Activated naive CD8-positive, alpha-beta T cell treated with anti-CD3 and anti-CD28 coated beads, Interleukin-2, amount 50 U/mL, for 24 hours (primary cell): ENCODE measurements around the gene MAGEA3.
"Not testable (repeated sequence)": the region's sequence is repeated elsewhere in the genome, so short reads cannot be mapped to it uniquely, and the experiment has no call there.

ENCODE experiments used
- ATAC-seq: fragments of 150-1000 bp; cut with Tn5 transposase; one replicate; pipeline ENCODE4 v1.10.0; 2021
- DNase-seq: peaks from one replicate; pipeline ENCODE4 v3.0.0; 2021
- H3K27ac Mint-ChIP-seq: one replicate; pipeline ENCODE4 v1.8.0; 2021; ENCODE audit warnings: mild to moderate bottlenecking, mixed read lengths
- H3K27me3 Mint-ChIP-seq: one replicate; pipeline ENCODE4 v1.8.0; 2021; ENCODE audit warnings: mixed read lengths
- H3K36me3 Mint-ChIP-seq: one replicate; pipeline ENCODE4 v1.8.0; 2021; ENCODE audit warnings: low read depth, mixed read lengths
- H3K4me1 Mint-ChIP-seq: one replicate; pipeline ENCODE4 v1.8.0; 2021; ENCODE audit warnings: mixed read lengths
- H3K4me3 Mint-ChIP-seq: one replicate; pipeline ENCODE4 v1.8.0; 2021; ENCODE audit warnings: mild to moderate bottlenecking, moderate library complexity, mixed read lengths
- H3K9me3 Mint-ChIP-seq: one replicate; pipeline ENCODE4 v1.8.0; 2021; ENCODE audit warnings: mixed read lengths

Gene MAGEA3

GRCh38 chrX:152713815-152714787 is 15.5 kb downstream of the MAGEA3 start, which contains the start of gene MAGEA2B:
TSS of gene MAGEA2B (plus strand) at chrX:152714628. CDS start at chrX:152717107, 2,479 bp downstream.
- not testable (repeated sequence) for H3K27ac Mint-ChIP-seq, DNase-seq, ATAC-seq, H3K27me3 Mint-ChIP-seq, H3K36me3 Mint-ChIP-seq, H3K4me3 Mint-ChIP-seq, H3K4me1 Mint-ChIP-seq, H3K9me3 Mint-ChIP-seq

GRCh38 chrX:152725409-152725808 is 26.8 kb downstream of the MAGEA3 start:
- ATAC-seq: no peak

GRCh38 chrX:152733261-152733975 is 34.8 kb downstream of the MAGEA3 start, which contains the start of the genes CSAG1 and MAGEA12:
TSS of gene CSAG1 (minus strand) at chrX:152733721. CDS start at chrX:152732460, 1,261 bp downstream.
TSS of gene MAGEA12 (plus strand) at chrX:152733757. CDS start at chrX:152736162, 2,405 bp downstream.
- H3K36me3 Mint-ChIP-seq: no peaks in the 10 kb centered on the region
- no peaks in the 10 kb centered on the region for H3K9me3 Mint-ChIP-seq
- no peak within 1 kb of the TSS for H3K4me3 Mint-ChIP-seq
- no peaks in the 10 kb centered on the region for H3K4me1 Mint-ChIP-seq
- DNase-seq: no peak
- no peak for ATAC-seq
- peaks cover 3% of the 10 kb centered on the region for H3K27me3 Mint-ChIP-seq
- H3K27ac Mint-ChIP-seq: no peak within 1 kb of the TSS

More at GRCh38 chrX:152725409-152725808, 26.8 kb downstream of the MAGEA3 start:
- H3K27ac Mint-ChIP-seq: no peak overlapping the region
- DNase-seq: no peak
- H3K27me3 Mint-ChIP-seq: peaks cover 3% of the 10 kb centered on the region
- no peaks in the 10 kb centered on the region for H3K9me3 Mint-ChIP-seq
- H3K36me3 Mint-ChIP-seq: no peaks in the 10 kb centered on the region
- no peaks in the 10 kb centered on the region for H3K4me1 Mint-ChIP-seq
- H3K4me3 Mint-ChIP-seq: no peak overlapping the region

GRCh38 chrX:152734143-152734858 is 35.7 kb downstream of the MAGEA3 start:
- not testable (repeated sequence) for ATAC-seq, DNase-seq, H3K9me3 Mint-ChIP-seq, H3K27me3 Mint-ChIP-seq, H3K4me1 Mint-ChIP-seq, H3K4me3 Mint-ChIP-seq, H3K36me3 Mint-ChIP-seq, H3K27ac Mint-ChIP-seq

- no peak overlapping the region for H3K4me3 Mint-ChIP-seq
- ATAC-seq (no peak), DNase-seq (no peak)
- no peaks in the 10 kb centered on the region for H3K36me3 Mint-ChIP-seq
- no peaks in the 10 kb centered on the region for H3K27me3 Mint-ChIP-seq
- no peaks in the 10 kb centered on the region for H3K9me3 Mint-ChIP-seq
- H3K27ac Mint-ChIP-seq: no peak overlapping the region
- no peaks in the 10 kb centered on the region for H3K4me1 Mint-ChIP-seq
Measured at GRCh38 chrX:152735101-152735500, 36.5 kb downstream of the MAGEA3 start.

- no peak for ATAC-seq
- Mint-ChIP-seq H3K36me3 (no peaks in the 10 kb centered on the region), H3K27ac (no peak overlapping the region), H3K9me3 (no peaks in the 10 kb centered on the region), H3K27me3 (no peaks in the 10 kb centered on the region), H3K4me1 (no peaks in the 10 kb centered on the region), H3K4me3 (no peak overlapping the region)
- DNase-seq: no peak
Measured at GRCh38 chrX:152735860-152736511, 37.4 kb downstream of the MAGEA3 start.

- not testable (repeated sequence) for H3K27me3 Mint-ChIP-seq, H3K36me3 Mint-ChIP-seq, ATAC-seq, DNase-seq, H3K4me3 Mint-ChIP-seq, H3K9me3 Mint-ChIP-seq, H3K27ac Mint-ChIP-seq, H3K4me1 Mint-ChIP-seq
Measured at GRCh38 chrX:152736528-152736927, 37.9 kb downstream of the MAGEA3 start.

GRCh38 chrX:152738560-152738959 is 40.0 kb downstream of the MAGEA3 start:
- Mint-ChIP-seq H3K4me3 (no peak overlapping the region), H3K27me3 (no peaks in the 10 kb centered on the region), H3K27ac (no peak overlapping the region), H3K9me3 (no peaks in the 10 kb centered on the region), H3K4me1 (no peaks in the 10 kb centered on the region), H3K36me3 (no peaks in the 10 kb centered on the region)
- ATAC-seq (no peak), DNase-seq (no peak)
